H1 (cell line): ENCODE results near the gene PLAAT2. TPM values are rescaled to one million over a fixed set of nuclear protein-coding genes. Genes with fewer than 3 reads are reported as not detected.

Experiments used
- CTCF ChIA-PET: fragments of 300-600 bp; sonication (Branson Sonifier 250); formaldehyde crosslinking; loops from one replicate; lab custom pipeline; 2021; ENCODE audit not compliant: partially characterized antibody; lab: Charles Lee
- POLR2A ChIA-PET: fragments of 300-600 bp; sonication (Branson Sonifier 250); formaldehyde crosslinking; loops from one replicate; lab custom pipeline; 2021; ENCODE audit warnings: inconsistent platforms; ENCODE audit not compliant: partially characterized antibody; lab: Charles Lee
- DNase-seq, 2 experiments: peaks; one replicate each; pipeline versions ENCODE4 v3.0.0 to v3.0.0-alpha.2; 2010 to 2022; ENCODE audit warnings: low spot score in 2 of 2, low read depth in 1 of 2, mixed read lengths in 1 of 2
- FAIRE-seq: peaks from 2 replicates; lab custom pipeline; 2011; peaks lifted over from hg19 to GRCh38; lab: Jason Lieb, UNC
- H2AFZ ChIP-seq: 2 replicates; pipeline ENCODE4 v1.8.1; 2012; ENCODE audit warnings: low read length, inconsistent platforms
- H2AK5ac ChIP-seq: 2 replicates; pipeline ENCODE4 v1.6.1; 2013; ENCODE audit warnings: low read depth, low read length
- H2BK120ac ChIP-seq: replicated peaks from 2 replicates; pipeline ENCODE3; 2013; ENCODE audit warnings: low read depth, low read length, inconsistent platforms
- H2BK12ac ChIP-seq: 2 replicates; pipeline ENCODE4 v1.6.1; 2013; ENCODE audit warnings: low read depth, low read length
- H2BK15ac ChIP-seq: 2 replicates; pipeline ENCODE4 v1.6.1; 2013; ENCODE audit warnings: low read length
- H2BK20ac ChIP-seq: 2 replicates; pipeline ENCODE4 v1.6.1; 2013; ENCODE audit warnings: low read length
- H2BK5ac ChIP-seq: 2 replicates; pipeline ENCODE4 v1.6.1; 2013; ENCODE audit warnings: low read depth, low read length
- H3K14ac ChIP-seq: 2 replicates; pipeline ENCODE4 v1.6.1; 2013; ENCODE audit warnings: inconsistent platforms; ENCODE audit not compliant: insufficient read length
- H3K18ac ChIP-seq: 2 replicates; pipeline ENCODE4 v1.6.1; 2013; ENCODE audit warnings: low read length; ENCODE audit errors: extremely low read depth
- H3K23ac ChIP-seq: 2 replicates; pipeline ENCODE4 v1.6.1; 2013; ENCODE audit warnings: inconsistent platforms; ENCODE audit not compliant: insufficient read length
- H3K23me2 ChIP-seq: 2 replicates; pipeline ENCODE4 v1.6.1; 2013; ENCODE audit warnings: low read depth, low read length
- H3K27ac ChIP-seq: 2 replicates; pipeline ENCODE4 v1.6.1; 2011; ENCODE audit warnings: low read depth, low read length, inconsistent platforms
- H3K27me3 ChIP-seq, 4 experiments: replicated peaks in 1 of 4; 1 replicate in 1 of 4; 2 replicates in 3 of 4; pipeline versions ENCODE4 v1.6.1 to v1.8.1; 2011 to 2013; ENCODE audit warnings: low read length in 3 of 4, mild to moderate bottlenecking in 3 of 4, inconsistent platforms in 2 of 4, mixed read lengths in 2 of 4, moderate library complexity in 1 of 4; ENCODE audit not compliant: control insufficient read depth in 3 of 4, insufficient read depth in 3 of 4; ENCODE audit errors: extremely low read depth in 1 of 4
- H3K36me3 ChIP-seq, 4 experiments: 2 replicates each; pipeline versions ENCODE4 v1.6.1 to v1.8.1; 2011 to 2013; ENCODE audit warnings: mild to moderate bottlenecking in 4 of 4, low read length in 3 of 4, moderate library complexity in 2 of 4, control low read depth in 1 of 4, inconsistent platforms in 1 of 4; ENCODE audit not compliant: insufficient read depth in 4 of 4, control insufficient read depth in 2 of 4
- H3K4ac ChIP-seq: replicated peaks from 2 replicates; pipeline ENCODE3; 2013; ENCODE audit warnings: low read length, low read depth, mixed read lengths, inconsistent platforms; ENCODE audit not compliant: insufficient read length
- H3K4me1 ChIP-seq, 4 experiments: replicated peaks in 1 of 4; 1 replicate in 1 of 4; 2 replicates in 3 of 4; pipeline versions ENCODE4 v1.6.1 to v1.8.1; 2011 to 2013; ENCODE audit warnings: low read length in 3 of 4, inconsistent platforms in 2 of 4, mixed read lengths in 1 of 4; ENCODE audit not compliant: insufficient read depth in 4 of 4, control insufficient read depth in 3 of 4
- H3K4me2 ChIP-seq, 2 experiments: 2 replicates each; pipeline versions ENCODE4 v1.6.1 to v1.8.1; 2011 to 2013; ENCODE audit warnings: low read depth in 2 of 2, low read length in 2 of 2, control low read depth in 1 of 2, inconsistent platforms in 1 of 2, mild to moderate bottlenecking in 1 of 2; ENCODE audit not compliant: insufficient read depth in 1 of 2
- H3K4me3 ChIP-seq, 4 experiments: fragments of 200-600, 300-600 bp in 1 of 4; sonication (generic), shearing (Covaris generic), sonication (Bioruptor Twin) in 1 of 4; 2 replicates each; pipeline versions ENCODE4 v1.5.1 to v1.8.1; 2011 to 2016; ENCODE audit warnings: low read length in 4 of 4, low read depth in 3 of 4, control low read depth in 2 of 4, inconsistent platforms in 2 of 4, mild to moderate bottlenecking in 2 of 4, mixed read lengths in 1 of 4, moderate library complexity in 1 of 4; ENCODE audit not compliant: insufficient read depth in 2 of 4; ENCODE audit errors: extremely low read depth in 1 of 4
- H3K56ac ChIP-seq: replicated peaks from 2 replicates; pipeline ENCODE3; 2013; ENCODE audit warnings: low read depth, mild to moderate bottlenecking, mixed read lengths, low read length, inconsistent platforms; ENCODE audit not compliant: insufficient read length
- H3K79me1 ChIP-seq: 2 replicates; pipeline ENCODE4 v1.6.1; 2013; ENCODE audit warnings: low read depth, low read length, control low read depth
- H3K79me2 ChIP-seq, 2 experiments: 2 replicates each; pipeline versions ENCODE4 v1.6.1 to v1.8.1; 2012 to 2013; ENCODE audit warnings: low read length in 2 of 2, mild to moderate bottlenecking in 2 of 2, inconsistent platforms in 1 of 2; ENCODE audit not compliant: insufficient read depth in 2 of 2, control insufficient read depth in 1 of 2
- H3K9ac ChIP-seq, 4 experiments: replicated peaks in 1 of 4; 1 replicate in 1 of 4; 2 replicates in 3 of 4; pipeline versions ENCODE4 v1.6.1 to v1.8.1; 2011 to 2013; ENCODE audit warnings: low read depth in 3 of 4, low read length in 3 of 4, control low read depth in 2 of 4, mild to moderate bottlenecking in 2 of 4, moderate library complexity in 2 of 4, inconsistent platforms in 1 of 4; ENCODE audit errors: extremely low read depth in 1 of 4
- H3K9me3 ChIP-seq, 2 experiments: 2 replicates each; pipeline versions ENCODE4 v1.6.1 to v1.8.1; 2012 to 2013; ENCODE audit warnings: mild to moderate bottlenecking in 2 of 2, moderate library complexity in 2 of 2, control low read depth in 1 of 2, inconsistent platforms in 1 of 2, low read depth in 1 of 2, low read length in 1 of 2, mixed read lengths in 1 of 2; ENCODE audit not compliant: insufficient read depth in 2 of 2
- H4K20me1 ChIP-seq, 2 experiments: replicated peaks in 1 of 2; 2 replicates each; pipeline versions ENCODE3 to v1.8.1; 2011 to 2013; ENCODE audit warnings: inconsistent platforms in 2 of 2, low read length in 2 of 2, mild to moderate bottlenecking in 1 of 2; ENCODE audit not compliant: insufficient read depth in 2 of 2, control insufficient read depth in 1 of 2
- H4K5ac ChIP-seq: 2 replicates; pipeline ENCODE4 v1.6.1; 2013; ENCODE audit warnings: low read length, low read depth, mixed read lengths, inconsistent platforms; ENCODE audit not compliant: insufficient read length
- H4K8ac ChIP-seq: 2 replicates; pipeline ENCODE4 v1.8.0; 2013; ENCODE audit warnings: mild to moderate bottlenecking, moderate library complexity, low read length, inconsistent platforms; ENCODE audit not compliant: insufficient read depth; ENCODE audit errors: extremely low read depth
- H4K91ac ChIP-seq: replicated peaks from 2 replicates; pipeline ENCODE3; 2013; ENCODE audit warnings: low read length, mixed read lengths, inconsistent platforms; ENCODE audit not compliant: insufficient read length
- CBX8 ChIP-seq: fragments of 300-800, 300-1000 bp; sonication (generic); IDR thresholded peaks from 2 replicates; pipeline ENCODE4 v1.7.1; 2016; ENCODE audit warnings: low read depth, low read length, borderline replicate concordance
- CHD1 ChIP-seq: IDR thresholded peaks from 2 replicates; pipeline ENCODE4 v1.6.1; 2012; ENCODE audit warnings: low read depth, low read length, improper control_type of control experiment
- MAFK ChIP-seq: IDR thresholded peaks from 2 replicates; pipeline ENCODE4 v1.6.1; 2012; ENCODE audit warnings: low read depth, mild to moderate bottlenecking, improper control_type of control experiment, low read length
- NANOG ChIP-seq: IDR thresholded peaks from 2 replicates; pipeline ENCODE4 v1.6.1; 2011; ENCODE audit warnings: low read length, low read depth, mild to moderate bottlenecking, inconsistent platforms; ENCODE audit not compliant: insufficient read depth, poor library complexity, severe bottlenecking
- POLR2A ChIP-seq, 2 experiments: IDR thresholded peaks; 1 replicate in 1 of 2; 2 replicates in 1 of 2; pipeline ENCODE4 v1.6.1; 2011; ENCODE audit warnings: low read depth in 2 of 2, low read length in 2 of 2, mild to moderate bottlenecking in 2 of 2; ENCODE audit errors: control extremely low read depth in 1 of 2
- SP4 ChIP-seq: IDR thresholded peaks from 2 replicates; pipeline ENCODE4 v1.6.1; 2012; ENCODE audit warnings: low read length, inconsistent platforms
- TAF1 ChIP-seq: IDR thresholded peaks from 2 replicates; pipeline ENCODE4 v1.6.1; 2011; ENCODE audit warnings: mild to moderate bottlenecking, low read depth, low read length
- TEAD4 ChIP-seq: IDR thresholded peaks from 2 replicates; pipeline ENCODE4 v1.6.1; 2012; ENCODE audit warnings: low read depth, low read length, inconsistent platforms, mixed read lengths
- WGBS, 2 experiments: shearing (Covaris generic) in 1 of 2; methylation state at CpG; one replicate each; pipeline versions ENCODE4 v1.1.6 to v1.1.7; 2013 to 2015; ENCODE audit warnings: low lambda C conversion rate in 2 of 2, mixed read lengths in 2 of 2, inconsistent platforms in 1 of 2, low coverage in 1 of 2, missing lambda C conversion rate in 1 of 2; ENCODE audit not compliant: insufficient replicate concordance in 2 of 2, insufficient coverage in 1 of 2, insufficient read length in 1 of 2; ENCODE audit errors: extremely low coverage in 1 of 2, missing lambda C conversion rate in 1 of 2; 5-methylcytosine and 5-hydroxymethylcytosine counted together
- polyA plus RNA-seq, 7 experiments: library from polyadenylated mRNA; depleted of rRNA in 3 of 7; stranded (reverse) in 5 of 7; unstranded in 2 of 7; fragments of >200 nt in 5 of 7; fragments of 200-250 nt in 2 of 7; gene quantifications; 1 replicate in 5 of 7; 2 replicates in 1 of 7; 4 replicates in 1 of 7; pipeline versions ENCODE4 v1.2.1 to v1.2.3, GENCODE V29; 2011 to 2013; ENCODE audit warnings: missing spikeins in 2 of 7, mixed read lengths in 2 of 7
- total RNA-seq: library from RNA; stranded (reverse); fragmentation: NEBNext Ultra II Directional; extraction: Animal tissue kit (Norgen Biotek cat#: 25700); gene quantifications from 2 replicates; pipeline ENCODE4 v1.2.1, GENCODE V29; 2021
- TF ChIP-seq, protein P1 (sequence below): IDR thresholded peaks from 2 replicates; pipeline ENCODE4 v1.6.1; 2012; ENCODE audit warnings: inconsistent platforms

PLAAT2 gene
- total and polyA plus RNA-seq, 2 of the 8 experiments (the other 6 are each of a cell fraction or from before 2014, with no cell fraction given) = 0.39 TPM; not detected in 1

DNA sequence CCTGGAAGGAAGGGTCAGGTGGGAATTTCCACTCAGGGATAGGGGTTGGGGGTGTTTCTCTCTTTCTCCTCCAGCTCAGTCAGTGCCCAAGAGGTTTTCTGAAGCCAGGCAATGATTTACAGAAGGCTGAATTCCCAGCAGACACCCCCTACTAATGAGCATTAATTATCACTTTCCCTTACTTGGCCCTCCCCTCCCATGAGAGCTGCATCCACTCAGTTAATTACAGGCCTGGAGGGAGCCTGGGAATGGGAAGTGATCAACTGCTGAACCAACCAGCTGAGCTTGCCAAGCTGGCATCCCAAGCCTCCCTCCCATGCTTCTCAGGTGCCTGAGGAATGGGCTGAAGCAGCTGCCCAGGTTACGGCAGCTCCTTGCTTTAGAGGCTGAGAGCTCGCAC, 56.3 kb downstream of the PLAAT2 start:
- H3K4me3 ChIP-seq = no peak overlapping the region
- no peaks in the 10 kb centered on the region for H3K36me3 ChIP-seq
- WGBS, 2 experiments = 84% methylated on average over 2 of the region's 2 CpGs; no CpG with 5 or more reads in 1 of the 2 experiments
- H3K79me1 ChIP-seq = no peaks in the 10 kb centered on the region
- peak overlapping the region; percentile 98 for H2BK20ac ChIP-seq
- no peaks in the 10 kb centered on the region for H3K79me2 ChIP-seq
- POLR2A ChIA-PET = interaction anchor here (1.0 to 1.3 kb wide), 3 partner anchors 15 to 27 kb away, joined by 3 to 4 read pairs (median 4); no protein-coding TSS in a partner anchor
- no peaks in the 10 kb centered on the region for H3K27me3 ChIP-seq
- peak overlapping the region; percentile 88 for H3K18ac ChIP-seq
- no peak overlapping the region for H2AFZ ChIP-seq
- peaks cover 9 to 21% (median 15%) of the 10 kb centered on the region in 4 experiments for H3K4me1 ChIP-seq
- CTCF ChIA-PET = interaction anchor here (0.5 to 8.2 kb wide), 12 partner anchors 9 to 566 kb away, joined by 3 to 97 read pairs (median 4); partner anchors contain the start of gene PLAAT5
- H2BK12ac ChIP-seq = peak overlapping the region; percentile 93
- H3K9ac ChIP-seq = no peak overlapping the region
- 0 out of 4 replicates have a peak overlapping the region, but pooled peaks of 1 of the 2 experiments have one; percentile 16 for H3K4me2 ChIP-seq
- no peaks in the 10 kb centered on the region for H3K9me3 ChIP-seq
- H3K14ac ChIP-seq = no peak overlapping the region
- no peak for DNase-seq
- H4K5ac ChIP-seq = no peak overlapping the region
- peak overlapping the region; percentile 46; the same call in 1 of the 2 replicates for H2BK15ac ChIP-seq
- no peaks in the 10 kb centered on the region for H3K23me2 ChIP-seq
- no peak overlapping the region for H2BK120ac ChIP-seq
- H4K8ac ChIP-seq = no peak overlapping the region
- no peak for FAIRE-seq
- no peak overlapping the region for H3K4ac ChIP-seq
- no peak overlapping the region for H3K56ac ChIP-seq
- H4K20me1 ChIP-seq = no peaks in the 10 kb centered on the region
- no peak overlapping the region for H3K23ac ChIP-seq
- H2AK5ac ChIP-seq = peak overlapping the region; percentile 78; the same call in 1 of the 2 replicates
- H4K91ac ChIP-seq = peak overlapping the region; percentile 76
- no peak overlapping the region for H3K27ac ChIP-seq
- H2BK5ac ChIP-seq = peak overlapping the region; percentile 90; the same call in 1 of the 2 replicates
- TF ChIP-seq SP4 (no peak), CHD1 (no peak), MAFK (no peak), TAF1 (no peak), NANOG (no peak), TEAD4 (no peak), POLR2A (IDR thresholded peaks at IDR 0.05; ENCODE audit: control extremely low read depth in 1 of 2, low read depth in 2 of 2, low read length in 2 of 2) (no peak), CBX8 (no peak)
- TF ChIP-seq, protein P1, sequence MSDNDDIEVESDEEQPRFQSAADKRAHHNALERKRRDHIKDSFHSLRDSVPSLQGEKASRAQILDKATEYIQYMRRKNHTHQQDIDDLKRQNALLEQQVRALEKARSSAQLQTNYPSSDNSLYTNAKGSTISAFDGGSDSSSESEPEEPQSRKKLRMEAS = no peak
